OCI-LY3 (cell line): ENCODE data around the gene GRIFIN.
A peak's percentile ranks its signal among the peaks of the same experiment; 100 is the strongest.

ENCODE experiments used
- H2AFZ ChIP-seq: fragments of 200-600, 300-600 bp; shearing (Covaris generic); 2 replicates; pipeline ENCODE4 v1.6.0; 2014; ENCODE audit warnings: antibody characterized with exemption, low read depth, low read length
- H3K27ac ChIP-seq: fragments of 200-600, 300-600 bp; sonication (generic); 2 replicates; pipeline ENCODE4 v1.5.1; 2014; ENCODE audit warnings: mild to moderate bottlenecking, low read length, moderate library complexity, mixed read lengths
- H3K27me3 ChIP-seq: fragments of 200-600, 300-600 bp; sonication (generic); 2 replicates; pipeline ENCODE4 v1.6.1; 2014; ENCODE audit warnings: low read depth, low read length, mixed read lengths
- H3K36me3 ChIP-seq: fragments of 200-600, 300-600 bp; sonication (generic); replicated peaks from 2 replicates; pipeline ENCODE3; 2014; ENCODE audit warnings: low read depth, low read length, mixed read lengths
- H3K4me1 ChIP-seq: fragments of 300-600, 200-600 bp; sonication (generic); 2 replicates; pipeline ENCODE4 v1.6.1; 2014; ENCODE audit warnings: low read length, mixed read lengths
- H3K4me2 ChIP-seq: fragments of 200-600, 300-600 bp; sonication (generic); 2 replicates; pipeline ENCODE4 v1.6.1; 2014; ENCODE audit warnings: low read length, mixed read lengths
- H3K4me3 ChIP-seq: fragments of 300-600, 200-600 bp; sonication (generic); 2 replicates; pipeline ENCODE4 v1.5.1; 2014; ENCODE audit warnings: antibody characterized with exemption, mild to moderate bottlenecking, low read length, moderate library complexity
- H3K79me2 ChIP-seq: fragments of 300-600, 200-600 bp; shearing (Covaris generic); 2 replicates; pipeline ENCODE4 v1.6.1; 2014; ENCODE audit warnings: mild to moderate bottlenecking, low read length, mixed read lengths
- H3K9ac ChIP-seq: fragments of 300-600, 200-600 bp; shearing (Covaris generic); 2 replicates; pipeline ENCODE4 v1.6.0; 2014; ENCODE audit warnings: mild to moderate bottlenecking, low read length, moderate library complexity
- H3K9me3 ChIP-seq: fragments of 200-600, 300-600 bp; shearing (Covaris generic); 2 replicates; pipeline ENCODE4 v1.6.1; 2014; ENCODE audit warnings: low read length, mixed read lengths; ENCODE audit not compliant: insufficient read depth
- H4K20me1 ChIP-seq: fragments of 200-600, 300-600 bp; sonication (generic); 2 replicates; pipeline ENCODE4 v1.6.1; 2016; ENCODE audit warnings: low read length, mixed read lengths; ENCODE audit not compliant: insufficient read depth
- CTCF ChIP-seq: fragments of 200-600, 300-600 bp; sonication (generic); IDR thresholded peaks from 2 replicates; pipeline ENCODE4 v1.5.1; 2014; ENCODE audit warnings: antibody characterized with exemption, low read length, low read depth
- EZH2phosphoT487 ChIP-seq: fragments of 200-600 bp; shearing (Covaris generic); IDR thresholded peaks from 2 replicates; pipeline ENCODE4 v1.6.1; 2018; ENCODE audit warnings: antibody characterized with exemption, mixed run types, low read depth

GRIFIN gene

GRCh38 chr7:2431260-2431867 is 44.8 kb downstream of the GRIFIN start:
- Histone ChIP-seq H3K79me2 (no peaks in the 10 kb centered on the region), H4K20me1 (no peaks in the 10 kb centered on the region), H3K27ac (no peak overlapping the region), H3K9me3 (no peaks in the 10 kb centered on the region), H3K9ac (no peak overlapping the region), H2AFZ (no peak overlapping the region), H3K4me3 (no peak overlapping the region), H3K27me3 (no peaks in the 10 kb centered on the region), H3K4me2 (no peak overlapping the region), H3K36me3 (no peaks in the 10 kb centered on the region), H3K4me1 (no peaks in the 10 kb centered on the region)
- no peak for TF ChIP-seq EZH2phosphoT487
- TF ChIP-seq CTCF, result peak; percentile 23

- Histone ChIP-seq H3K9ac (no peak overlapping the region), H3K36me3 (no peaks in the 10 kb centered on the region), H3K4me1 (no peaks in the 10 kb centered on the region), H2AFZ (no peak overlapping the region), H3K79me2 (no peaks in the 10 kb centered on the region), H3K9me3 (no peaks in the 10 kb centered on the region), H3K4me2 (no peak overlapping the region), H3K27me3 (no peaks in the 10 kb centered on the region), H3K27ac (no peak overlapping the region), H4K20me1 (no peaks in the 10 kb centered on the region), H3K4me3 (no peak overlapping the region)
- TF ChIP-seq CTCF (no peak), EZH2phosphoT487 (no peak)
Observed at GRCh38 chr7:2425749-2426148, 50.4 kb downstream of the GRIFIN start.
